HG03108 (cell line): ENCODE measurements around the gene COL23A1.

Experiments used
- ATAC-seq: cut with Tn5 transposase; IDR thresholded peaks from one replicate; pipeline ENCODE4 v1.9.1; 2021; ENCODE audit warnings: moderate library complexity; ENCODE audit not compliant: unreplicated experiment

The COL23A1 gene

GRCh38 chr5:178590141-178590923 is at the start of gene COL23A1:
Gene COL23A1 (minus strand): TSS chr5:178590393.
- no peak for ATAC-seq

- no peak for ATAC-seq
These were observed 47.3 kb upstream of the COL23A1 start for GRCh38 chr5:178637356-178638074.

- ATAC-seq, result no peak
These were observed 42.1 kb upstream of the COL23A1 start for GRCh38 chr5:178632285-178632684.

GRCh38 chr5:178630951-178631350 is 40.8 kb upstream of the COL23A1 start:
- no peak for ATAC-seq

- no peak for ATAC-seq
These were observed 40.3 kb upstream of the COL23A1 start for GRCh38 chr5:178630475-178630930.

GRCh38 chr5:178627259-178627598 is 37.0 kb upstream of the COL23A1 start:
- no peak for ATAC-seq

GRCh38 chr5:178626484-178627258 is 36.5 kb upstream of the COL23A1 start, which contains the start of gene CLK4:
Gene CLK4 (minus strand): TSS chr5:178627050. CDS start chr5:178623416, 3,634 bp downstream.
- peak; percentile 75 for ATAC-seq

GRCh38 chr5:178625679-178626483 is 35.7 kb upstream of the COL23A1 start:
- ATAC-seq, result peak; percentile 9

- no peak for ATAC-seq
These were observed 34.7 kb upstream of the COL23A1 start for GRCh38 chr5:178624631-178625546.

GRCh38 chr5:178622679-178623247 is 32.6 kb upstream of the COL23A1 start:
- no peak for ATAC-seq

- no peak for ATAC-seq
These were observed 29.2 kb upstream of the COL23A1 start for GRCh38 chr5:178619390-178619789.

- ATAC-seq, result no peak
These were observed 22.1 kb upstream of the COL23A1 start for GRCh38 chr5:178612299-178612698.

GRCh38 chr5:178606269-178606668 is 16.1 kb upstream of the COL23A1 start:
- ATAC-seq, result no peak

- no peak for ATAC-seq
These were observed 15.6 kb upstream of the COL23A1 start for GRCh38 chr5:178605788-178606187.

- no peak for ATAC-seq
These were observed 12.6 kb upstream of the COL23A1 start for GRCh38 chr5:178602752-178603151.

GRCh38 chr5:178595750-178596149 is 5.6 kb upstream of the COL23A1 start:
- ATAC-seq, result no peak

- no peak for ATAC-seq
These were observed 5.0 kb upstream of the COL23A1 start for GRCh38 chr5:178595150-178595549.

- no peak for ATAC-seq
These were observed 781 bp upstream of the COL23A1 start for GRCh38 chr5:178590924-178591423.
